Activated naive CD4-positive, alpha-beta T cell treated with anti-CD3 and anti-CD28 coated beads for 36 hours (primary cell): ENCODE measurements around the gene CDC25C. TPM values are rescaled to one million over a fixed set of nuclear protein-coding genes. Genes with fewer than 3 reads are reported as not detected.

ENCODE experiments used
- CTCF ChIA-PET: fragments of 350-600 bp; sonication (Branson Sonifier 250); formaldehyde crosslinking; loops from one replicate; lab custom pipeline; 2021; ENCODE audit warnings: antibody characterized with exemption; lab: Charles Lee
- DNase-seq: peaks from one replicate; pipeline ENCODE4 v3.0.0-alpha.2; 2020
- H3K27ac Mint-ChIP-seq: one replicate; pipeline ENCODE4 v1.8.0; 2021; ENCODE audit warnings: mild to moderate bottlenecking, mixed read lengths
- H3K27me3 Mint-ChIP-seq: one replicate; pipeline ENCODE4 v1.8.0; 2021; ENCODE audit warnings: low read depth, mixed read lengths
- H3K36me3 Mint-ChIP-seq: one replicate; pipeline ENCODE4 v1.8.0; 2021; ENCODE audit warnings: low read depth, mixed read lengths
- H3K4me1 Mint-ChIP-seq: one replicate; pipeline ENCODE4 v1.8.0; 2021; ENCODE audit warnings: low read depth, mixed read lengths
- H3K4me3 Mint-ChIP-seq: one replicate; pipeline ENCODE4 v1.8.0; 2021; ENCODE audit warnings: mild to moderate bottlenecking, moderate library complexity, mixed read lengths
- H3K9me3 Mint-ChIP-seq: one replicate; pipeline ENCODE4 v1.8.0; 2021; ENCODE audit warnings: mixed read lengths
- intact Hi-C: fragments of 100-400 bp; cut with micrococcal nuclease; formaldehyde crosslinking; loops from one replicate; pipeline ENCODE4 v1.15.1; 2023
- total RNA-seq, 2 experiments: library from RNA; stranded (reverse); gene quantifications; one replicate each; pipeline ENCODE4 v1.2.3, GENCODE V29; 2021

The CDC25C gene
- total RNA-seq, 2 experiments from 2014 or later: 23.2 to 26.6 TPM

- DNase-seq: peak; percentile 83
- intact Hi-C loops: loop anchor here (1.0 to 2.0 kb wide), 2 partner anchors 54 to 177 kb away; partner anchors contain the start of gene BRD8
- Mint-ChIP-seq H3K4me3 (peak overlapping the region; percentile 96), H3K27me3 (no peaks in the 10 kb centered on the region), H3K27ac (peak overlapping the region; percentile 94), H3K4me1 (peaks cover 41% of the 10 kb centered on the region), H3K36me3 (peaks cover 8% of the 10 kb centered on the region), H3K9me3 (peaks cover 7% of the 10 kb centered on the region)
- CTCF ChIA-PET: interaction anchor here (0.5 to 6.4 kb wide), 11 partner anchors 9 to 221 kb away, joined by 3 to 176 read pairs (median 12); partner anchors contain the start of genes BRD8, CDC23, CDC25C and FAM53C
Observed at GRCh38 chr5:138354926-138355378, 23.3 kb upstream of the CDC25C start.

GRCh38 chr5:138354387-138354786 is 22.8 kb upstream of the CDC25C start:
- CTCF ChIA-PET: interaction anchor here (1.0 to 6.4 kb wide), 10 partner anchors 9 to 180 kb away, joined by 3 to 176 read pairs (median 15); partner anchors contain the start of genes BRD8, CDC23, CDC25C and FAM53C
- DNase-seq: no peak
- H3K4me3 Mint-ChIP-seq: peak overlapping the region; percentile 96
- H3K36me3 Mint-ChIP-seq: peaks cover 8% of the 10 kb centered on the region
- H3K9me3 Mint-ChIP-seq: peaks cover 7% of the 10 kb centered on the region
- H3K27me3 Mint-ChIP-seq: no peaks in the 10 kb centered on the region
- H3K27ac Mint-ChIP-seq: peak overlapping the region; percentile 94
- H3K4me1 Mint-ChIP-seq: peaks cover 37% of the 10 kb centered on the region
- intact Hi-C loops: loop anchor here (2.0 kb wide), 1 partner anchor 54 kb away; no protein-coding TSS in a partner anchor

- H3K9me3 Mint-ChIP-seq: peaks cover 7% of the 10 kb centered on the region
- H3K36me3 Mint-ChIP-seq: peaks cover 8% of the 10 kb centered on the region
- DNase-seq: peak; percentile 64
- CTCF ChIA-PET: interaction anchor here (0.6 to 6.4 kb wide), 25 partner anchors 11 to 399 kb away, joined by 3 to 176 read pairs (median 5); partner anchors contain the start of genes BRD8, CDC23, CDC25C and FAM53C
- intact Hi-C loops: loop anchor here (1.0 to 2.0 kb wide), 2 partner anchors 55 to 112 kb away; partner anchors contain the start of gene EGR1
- H3K27me3 Mint-ChIP-seq: no peaks in the 10 kb centered on the region
- peaks cover 37% of the 10 kb centered on the region for H3K4me1 Mint-ChIP-seq
- H3K4me3 Mint-ChIP-seq: peak overlapping the region; percentile 96
- peak overlapping the region; percentile 94 for H3K27ac Mint-ChIP-seq
Observed at GRCh38 chr5:138353560-138354080, 22.0 kb upstream of the CDC25C start.

- Mint-ChIP-seq H3K27me3 (no peaks in the 10 kb centered on the region), H3K4me3 (peak overlapping the region; percentile 96), H3K27ac (peak overlapping the region; percentile 94), H3K36me3 (peaks cover 10% of the 10 kb centered on the region), H3K4me1 (peaks cover 37% of the 10 kb centered on the region), H3K9me3 (peaks cover 7% of the 10 kb centered on the region)
- intact Hi-C loops: loop anchor here (1.0 kb wide), 6 partner anchors 15 to 600 kb away; partner anchors contain the start of genes CDC23, CDC25C, EGR1 and ETF1
- CTCF ChIA-PET: interaction anchor here (0.7 to 6.4 kb wide), 47 partner anchors 8 to 400 kb away, joined by 3 to 176 read pairs (median 4); partner anchors contain the start of genes BRD8, CDC23, CDC25C and EGR1
- DNase-seq: peak; percentile 72
Observed at GRCh38 chr5:138352722-138353559, 21.3 kb upstream of the CDC25C start.

- Mint-ChIP-seq H3K4me3 (peak within 1 kb of the TSS; percentile 96), H3K4me1 (peaks cover 37% of the 10 kb centered on the region), H3K9me3 (peaks cover 7% of the 10 kb centered on the region), H3K36me3 (peaks cover 13% of the 10 kb centered on the region), H3K27ac (peak within 1 kb of the TSS; percentile 94), H3K27me3 (no peaks in the 10 kb centered on the region)
- CTCF ChIA-PET: interaction anchor here (0.5 to 6.4 kb wide), 52 partner anchors 8 to 400 kb away, joined by 3 to 176 read pairs (median 4); partner anchors contain the start of genes BRD8, CDC23, CDC25C and EGR1
- peak; percentile 91 for DNase-seq
- intact Hi-C loops: loop anchor here (1.0 kb wide), 5 partner anchors 14 to 599 kb away; partner anchors contain the start of genes CDC23, CDC25C, ETF1 and FAM53C
Observed at GRCh38 chr5:138352071-138352721, 20.6 kb upstream of the CDC25C start, which contains the start of gene KDM3B. TSS of gene KDM3B (plus strand) at chr5:138352685. CDS start at chr5:138352796, 111 bp downstream.

DNA sequence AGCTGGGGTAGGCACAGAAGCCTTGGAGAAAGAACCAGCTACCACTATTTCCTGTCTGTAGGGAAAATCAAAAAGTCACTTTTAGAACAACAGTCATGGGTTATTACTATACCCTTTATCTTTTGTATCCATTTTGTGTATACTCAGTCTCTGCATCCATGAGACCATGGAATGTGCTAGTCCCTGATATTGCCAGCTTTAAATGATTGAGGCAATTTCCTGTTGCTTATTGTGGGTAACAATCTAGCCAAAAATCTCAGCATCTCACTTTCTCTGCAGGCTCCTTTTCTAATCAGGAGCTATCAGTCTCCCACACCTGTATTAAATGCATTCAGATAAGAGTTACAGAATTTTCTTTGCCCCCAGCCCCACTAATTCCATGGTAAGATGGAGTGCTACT is 19.9 kb upstream of the CDC25C start:
- H3K9me3 Mint-ChIP-seq: peaks cover 7% of the 10 kb centered on the region
- peaks cover 33% of the 10 kb centered on the region for H3K4me1 Mint-ChIP-seq
- H3K27ac Mint-ChIP-seq: peak overlapping the region; percentile 58
- CTCF ChIA-PET: interaction anchor here (0.5 to 6.4 kb wide), 39 partner anchors 9 to 224 kb away, joined by 3 to 176 read pairs (median 5); partner anchors contain the start of genes BRD8, CDC23, CDC25C and EGR1
- H3K4me3 Mint-ChIP-seq: peak overlapping the region; percentile 57
- DNase-seq: no peak
- intact Hi-C loops: no loop called here
- peaks cover 14% of the 10 kb centered on the region for H3K36me3 Mint-ChIP-seq
- H3K27me3 Mint-ChIP-seq: no peaks in the 10 kb centered on the region

DNA sequence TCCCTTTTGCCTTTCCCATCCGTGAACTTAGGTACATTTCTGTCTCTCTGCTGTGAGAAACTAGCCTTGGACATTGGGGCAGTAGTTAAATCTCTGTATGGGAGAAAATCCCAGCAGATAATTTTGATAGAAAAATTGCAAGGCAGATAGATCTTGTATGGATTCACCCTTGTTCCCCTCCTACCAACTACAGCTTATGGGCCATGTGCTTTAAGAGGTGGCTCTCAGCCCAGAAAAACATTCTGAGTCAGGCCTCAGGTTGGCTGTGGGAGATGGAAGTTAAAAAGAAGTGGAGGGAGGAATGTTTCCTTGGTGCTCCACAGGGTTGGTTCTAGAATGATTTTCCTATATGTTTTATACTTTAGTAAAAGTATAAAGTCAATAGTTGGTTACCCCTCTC is 19.5 kb upstream of the CDC25C start:
- Mint-ChIP-seq H3K36me3 (peaks cover 14% of the 10 kb centered on the region), H3K27me3 (no peaks in the 10 kb centered on the region), H3K4me1 (peaks cover 31% of the 10 kb centered on the region), H3K27ac (no peak overlapping the region), H3K4me3 (no peak overlapping the region), H3K9me3 (peaks cover 7% of the 10 kb centered on the region)
- intact Hi-C loops: no loop called here
- no peak for DNase-seq
- CTCF ChIA-PET: interaction anchor here (1.1 to 6.4 kb wide), 8 partner anchors 12 to 180 kb away, joined by 3 to 176 read pairs (median 5); partner anchors contain the start of genes CDC25C and FAM53C

GRCh38 chr5:138350563-138350890 is 18.9 kb upstream of the CDC25C start:
- H3K4me3 Mint-ChIP-seq: no peak overlapping the region
- CTCF ChIA-PET: interaction anchor here (0.9 to 6.4 kb wide), 3 partner anchors 11 to 63 kb away, joined by 3 to 176 read pairs (median 90); partner anchors contain the start of genes CDC25C and FAM53C
- H3K27me3 Mint-ChIP-seq: no peaks in the 10 kb centered on the region
- DNase-seq: no peak
- intact Hi-C loops: no loop called here
- H3K27ac Mint-ChIP-seq: no peak overlapping the region
- H3K9me3 Mint-ChIP-seq: peaks cover 7% of the 10 kb centered on the region
- H3K36me3 Mint-ChIP-seq: peaks cover 16% of the 10 kb centered on the region
- peaks cover 27% of the 10 kb centered on the region for H3K4me1 Mint-ChIP-seq

GRCh38 chr5:138349852-138350562 is 18.4 kb upstream of the CDC25C start:
- H3K4me3 Mint-ChIP-seq: no peak overlapping the region
- intact Hi-C loops: no loop called here
- H3K27ac Mint-ChIP-seq: no peak overlapping the region
- DNase-seq: no peak
- H3K4me1 Mint-ChIP-seq: peaks cover 21% of the 10 kb centered on the region
- CTCF ChIA-PET: interaction anchor here (0.9 to 6.4 kb wide), 3 partner anchors 11 to 63 kb away, joined by 3 to 176 read pairs (median 90); partner anchors contain the start of genes CDC25C and FAM53C
- peaks cover 20% of the 10 kb centered on the region for H3K36me3 Mint-ChIP-seq
- H3K9me3 Mint-ChIP-seq: peaks cover 7% of the 10 kb centered on the region
- no peaks in the 10 kb centered on the region for H3K27me3 Mint-ChIP-seq

DNA sequence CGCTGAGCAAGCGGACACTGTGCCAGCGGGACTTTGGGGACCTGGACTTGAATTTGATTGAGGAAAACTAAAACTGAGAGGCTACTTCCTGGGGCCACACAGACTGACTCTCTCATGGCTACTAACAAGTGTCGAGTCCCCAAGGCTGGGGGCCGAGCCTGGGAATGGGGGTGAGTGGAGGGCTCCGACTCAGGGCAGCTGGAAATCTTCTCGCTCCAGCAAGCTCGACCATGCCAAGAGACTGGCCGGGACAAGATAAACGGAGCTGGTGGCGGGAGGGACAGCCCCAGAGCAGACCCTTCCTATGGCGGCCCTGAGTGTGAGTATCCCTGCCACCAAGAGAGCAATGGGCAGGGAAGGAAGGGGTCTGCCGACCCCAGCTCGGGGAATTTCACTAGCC is 15.3 kb upstream of the CDC25C start:
- intact Hi-C loops: no loop called here
- H3K27ac Mint-ChIP-seq: no peak overlapping the region
- H3K27me3 Mint-ChIP-seq: no peaks in the 10 kb centered on the region
- no peak for DNase-seq
- peaks cover 3% of the 10 kb centered on the region for H3K9me3 Mint-ChIP-seq
- peaks cover 4% of the 10 kb centered on the region for H3K4me1 Mint-ChIP-seq
- peaks cover 23% of the 10 kb centered on the region for H3K36me3 Mint-ChIP-seq
- H3K4me3 Mint-ChIP-seq: no peak overlapping the region
- CTCF ChIA-PET: no interaction called here
